Prostate gland (tissue), 2 donors: ENCODE results near the gene CBY1.

ENCODE experiments used
- CTCF ChIP-seq, 4 experiments: fragments of 200-600 bp in 2 of 4; fragments of 450-650 bp in 2 of 4; sonication (generic) in 2 of 4; IDR thresholded peaks; 1 replicate in 3 of 4; 2 replicates in 1 of 4; pipeline ENCODE4 v1.5.1; 2016 to 2019; ENCODE audit warnings: antibody characterized with exemption in 4 of 4, mild to moderate bottlenecking in 2 of 4, moderate library complexity in 2 of 4
- POLR2A ChIP-seq: fragments of 450-650 bp; IDR thresholded peaks from one replicate; pipeline ENCODE4 v1.6.1; 2016; ENCODE audit warnings: antibody characterized with exemption, mild to moderate bottlenecking
- POLR2AphosphoS5 ChIP-seq: sonication (generic); formaldehyde crosslinking; IDR thresholded peaks from one replicate; pipeline ENCODE4 v1.6.1; 2017; ENCODE audit warnings: antibody characterized with exemption

GRCh38 chr22:38610234-38610633 lies 46.2 kb upstream of the CBY1 start:
- TF ChIP-seq POLR2A: no peak
- no peak for TF ChIP-seq CTCF (IDR thresholded peaks at IDR 0.05)
- TF ChIP-seq POLR2AphosphoS5: no peak
